Ovary (tissue), 9 donors: Measurements from ENCODE around the gene CDH23. TPM values are rescaled to one million over a fixed set of nuclear protein-coding genes. Genes with fewer than 3 reads are reported as not detected.
A peak's percentile ranks its signal among the peaks of the same experiment; 100 is the strongest.

Source experiments
- DNase-seq, 5 donors: peaks; one replicate each; pipeline ENCODE4 v3.0.0-alpha.2; 2019 to 2020
- H3K27ac ChIP-seq, 2 donors: fragments of 200-600 bp; one replicate each; pipeline versions ENCODE4 v1.5.1 to v1.8.0; 2019 to 2022
- H3K27me3 ChIP-seq: fragments of 200-600 bp; one replicate; pipeline ENCODE4 v1.8.0; 2022
- H3K36me3 ChIP-seq: fragments of 200-600 bp; sonication (generic); one replicate; pipeline ENCODE4 v1.5.1; 2019
- H3K4me1 ChIP-seq: one replicate; pipeline ENCODE4 v1.8.1; 2013; ENCODE audit warnings: mild to moderate bottlenecking, moderate library complexity; ENCODE audit not compliant: insufficient read depth
- H3K4me3 ChIP-seq: fragments of 200-600 bp; sonication (generic); one replicate; pipeline ENCODE4 v1.5.1; 2017
- H3K9me3 ChIP-seq, 2 donors: fragments of 200-600 bp in 1 of 2; sonication (generic) in 1 of 2; one replicate each; pipeline versions ENCODE4 v1.5.1 to v1.8.1; 2013 to 2019; ENCODE audit warnings: mild to moderate bottlenecking in 1 of 2, moderate library complexity in 1 of 2
- CTCF ChIP-seq, 3 donors: fragments of 450-650 bp in 2 of 3; fragments of 200-600 bp in 1 of 3; IDR thresholded peaks; one replicate each; pipeline versions ENCODE4 v1.5.1 to v1.8.0; 2016 to 2022; ENCODE audit warnings: antibody characterized with exemption in 3 of 3, mild to moderate bottlenecking in 1 of 3
- EP300 ChIP-seq: sonication (generic); formaldehyde crosslinking; IDR thresholded peaks from one replicate; pipeline ENCODE4 v1.6.1; 2017; ENCODE audit warnings: antibody characterized with exemption
- POLR2A ChIP-seq: fragments of 450-650 bp; IDR thresholded peaks from one replicate; pipeline ENCODE4 v1.6.1; 2017; ENCODE audit warnings: antibody characterized with exemption, mild to moderate bottlenecking, moderate library complexity
- WGBS, 3 donors: extraction: QIAGEN DNeasy Blood & Tissue Kit in 1 of 3; methylation state at CpG; one replicate each; pipeline versions ENCODE4 v1.1.5 to v1.1.7; 2013 to 2017; 5-methylcytosine and 5-hydroxymethylcytosine counted together
- intact Hi-C, 4 donors: fragments of 100-400 bp; cut with DNase I; formaldehyde crosslinking; loops; one replicate each; pipeline versions ENCODE4 v1.11.0 to v1.15.1; 2022 to 2023
- polyA plus RNA-seq, 2 donors: library from polyadenylated mRNA; stranded (reverse); fragments of 200-250 nt in 1 of 2; fragments of 350-450 nt in 1 of 2; fragmentation: Illumina TruSeq in 1 of 2; extraction: RNeasy Lipid Tissue Mini Kit (QIAGEN cat#74804) in 1 of 2; gene quantifications; one replicate each; pipeline ENCODE4 v1.2.3, GENCODE V29; 2013 to 2014
- total RNA-seq, 7 donors: library from RNA; depleted of rRNA in 2 of 7; stranded (reverse); fragments of >200 nt in 2 of 7; fragmentation: NEBNext Ultra II Directional in 3 of 7; extraction: Animal tissue kit (Norgen Biotek cat#: 25700) in 3 of 7; gene quantifications; one replicate each; pipeline versions ENCODE4 v1.1.0 to v1.2.4, GENCODE V29; 2016 to 2023
- donor health status: DM: no; HTN: no; CAD: no; lungs with moderate emphysema.
- donor health status: DM: no; HTN: no; CAD: no.
- donor health status: Bipolar disorder and iron deficiency.
- donor health status: DM: yes; HTN: yes; CAD: no.
- donor health status: DM: no; HTN: no; CAD: no.
- donor health status: DM: yes; HTN: yes; CAD: no.

Gene CDH23
- total and polyA plus RNA-seq, 9 donors = 7.5 to 108 (median 39.1) TPM

GRCh38 chr10:71623098-71623985 lies 226.6 kb downstream of the CDH23 start:
- H3K36me3 ChIP-seq = no peaks in the 10 kb centered on the region
- peak in 1 of 5 donors; percentile 56 for DNase-seq
- peaks cover 21% of the 10 kb centered on the region for H3K4me1 ChIP-seq
- no peak overlapping the region for H3K4me3 ChIP-seq
- H3K27me3 ChIP-seq = no peaks in the 10 kb centered on the region
- no peaks in the 10 kb centered on the region for H3K9me3 ChIP-seq
- peak overlapping the region in 1 of 2 donors; percentile 67 for H3K27ac ChIP-seq
- intact Hi-C loops = no loop called here
- 58 to 62% (median 59%) methylated on average over 11 of the region's 11 CpGs for WGBS, 3 donors
- TF ChIP-seq CTCF (IDR thresholded peaks at IDR 0.05) (no peak), EP300 (no peak), POLR2A (no peak)

- WGBS, 3 donors = 87 to 97% (median 96%) methylated on average over 9 of the region's 9 CpGs
- Histone ChIP-seq H3K9me3 (no peaks in the 10 kb centered on the region), H3K4me3 (no peak overlapping the region), H3K36me3 (no peaks in the 10 kb centered on the region), H3K4me1 (peaks cover 21% of the 10 kb centered on the region), H3K27ac (peak overlapping the region in 1 of 2 donors; percentile 67), H3K27me3 (no peaks in the 10 kb centered on the region)
- intact Hi-C loops = no loop called here
- TF ChIP-seq CTCF (IDR thresholded peaks at IDR 0.05) (no peak), EP300 (no peak), POLR2A (no peak)
- no peak for DNase-seq
Measured at GRCh38 chr10:71623986-71624291, 227.2 kb downstream of the CDH23 start.

DNA sequence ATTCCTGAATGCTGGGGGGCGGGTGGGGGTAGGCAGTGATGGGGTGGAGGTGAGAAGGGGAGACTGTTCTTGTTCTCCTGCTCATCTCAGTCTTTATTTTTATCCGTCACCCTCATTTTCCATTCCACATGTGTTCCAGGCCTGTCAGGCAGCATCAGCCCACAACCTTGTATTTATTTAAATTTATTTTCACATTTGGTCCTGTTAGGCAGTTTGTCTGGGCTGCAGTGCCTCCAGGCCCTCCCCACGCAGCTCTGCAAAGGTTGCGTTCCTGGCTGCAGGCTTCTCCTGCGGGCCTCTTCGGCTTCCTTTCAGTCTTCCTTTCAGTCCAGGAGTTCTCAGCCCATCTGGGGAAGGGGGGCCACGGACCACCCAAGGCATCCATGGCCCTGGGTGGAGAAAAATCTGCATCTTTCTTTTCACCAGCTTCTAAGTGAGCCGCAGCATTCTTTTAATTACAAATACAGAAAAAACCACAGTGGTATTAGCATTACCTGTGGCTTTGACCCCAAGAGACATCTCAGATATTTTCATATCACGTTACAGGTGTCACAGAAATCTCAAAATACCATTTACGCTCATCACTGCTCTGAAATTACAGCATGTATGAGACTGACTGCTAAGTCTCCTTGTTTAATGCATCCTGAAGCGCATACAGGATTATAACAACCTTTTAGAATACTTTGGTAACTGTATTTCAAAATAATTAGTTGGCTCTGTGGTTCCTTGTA lies 228.9 kb downstream of the CDH23 start:
- TF ChIP-seq CTCF (IDR thresholded peaks at IDR 0.05) = no peak
- TF ChIP-seq EP300 = no peak
- TF ChIP-seq POLR2A = no peak
- intact Hi-C loops = no loop called here
- H3K36me3 ChIP-seq = no peaks in the 10 kb centered on the region
- 89 to 92% (median 91%) methylated on average over 11 of the region's 11 CpGs for WGBS, 3 donors
- H3K9me3 ChIP-seq = no peaks in the 10 kb centered on the region
- H3K4me1 ChIP-seq = peaks cover 14% of the 10 kb centered on the region
- DNase-seq = no peak
- no peak overlapping the region for H3K27ac ChIP-seq
- H3K27me3 ChIP-seq = no peaks in the 10 kb centered on the region
- no peak overlapping the region for H3K4me3 ChIP-seq

GRCh38 chr10:71627230-71627939 lies 230.7 kb downstream of the CDH23 start:
- TF ChIP-seq POLR2A = no peak
- no peak for TF ChIP-seq EP300
- TF ChIP-seq CTCF (IDR thresholded peaks at IDR 0.05) = no peak
- no peak overlapping the region for H3K4me3 ChIP-seq
- intact Hi-C loops = no loop called here
- H3K27ac ChIP-seq = no peak overlapping the region
- no peaks in the 10 kb centered on the region for H3K9me3 ChIP-seq
- H3K36me3 ChIP-seq = no peaks in the 10 kb centered on the region
- no peaks in the 10 kb centered on the region for H3K27me3 ChIP-seq
- H3K4me1 ChIP-seq = peaks cover 3% of the 10 kb centered on the region
- WGBS, 3 donors = 82 to 90% (median 83%) methylated on average over 13 to 14 of the region's 14 CpGs
- DNase-seq = no peak
